CD4-positive, alpha-beta T cell treated with Interleukin-6 at 100 ng/mL for 8 hours (primary cell): ENCODE data around the gene ABCB1.
"Not testable (repeated sequence)": the region's sequence is repeated elsewhere in the genome, so short reads cannot be mapped to it uniquely, and the experiment has no call there.

ENCODE experiments used
- DNase-seq: peaks from one replicate; pipeline ENCODE4 v3.0.0-alpha.2; 2020; ENCODE audit warnings: mixed read lengths, low spot score

The ABCB1 gene

GRCh38 chr7:87574630-87575029 lies 26.1 kb downstream of the ABCB1 start:
- DNase-seq, result no peak

DNA sequence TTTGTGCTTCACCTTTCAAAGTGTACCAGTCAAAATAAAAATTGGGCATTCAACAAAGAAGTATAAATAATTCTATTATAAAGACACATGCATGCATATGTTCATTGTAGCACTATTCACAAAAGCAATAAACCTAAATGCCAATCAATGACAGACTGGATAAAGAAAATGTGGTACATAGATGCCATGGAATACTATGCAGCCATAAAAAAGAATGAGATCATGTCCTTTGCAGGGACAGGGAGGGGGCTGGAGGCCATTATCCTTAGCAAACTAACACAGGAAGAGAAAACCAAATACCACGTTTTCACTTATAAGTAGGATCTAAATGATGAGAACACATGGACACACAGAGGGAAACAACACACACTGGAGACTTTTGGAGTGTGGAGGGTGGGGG lies 28.2 kb downstream of the ABCB1 start:
- not testable (repeated sequence) for DNase-seq

DNA sequence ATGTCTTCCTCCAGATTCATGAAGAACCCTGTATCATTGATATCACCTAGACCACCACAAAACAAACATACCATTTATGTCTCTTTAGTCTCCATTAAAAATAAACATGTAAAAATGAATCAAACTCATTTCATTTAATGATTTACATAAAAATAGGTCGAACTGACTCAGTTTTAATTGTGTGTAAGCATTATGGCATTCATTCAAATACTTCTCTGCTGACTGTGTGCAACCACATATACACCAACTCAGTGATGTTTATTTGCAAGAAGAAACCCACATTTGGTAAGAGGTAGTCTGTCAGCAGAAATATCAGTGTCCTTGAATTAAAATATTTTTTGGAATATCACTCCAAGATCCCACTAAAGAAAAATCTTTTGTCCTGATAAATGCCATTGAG lies 30.5 kb downstream of the ABCB1 start:
- DNase-seq, result no peak

DNA sequence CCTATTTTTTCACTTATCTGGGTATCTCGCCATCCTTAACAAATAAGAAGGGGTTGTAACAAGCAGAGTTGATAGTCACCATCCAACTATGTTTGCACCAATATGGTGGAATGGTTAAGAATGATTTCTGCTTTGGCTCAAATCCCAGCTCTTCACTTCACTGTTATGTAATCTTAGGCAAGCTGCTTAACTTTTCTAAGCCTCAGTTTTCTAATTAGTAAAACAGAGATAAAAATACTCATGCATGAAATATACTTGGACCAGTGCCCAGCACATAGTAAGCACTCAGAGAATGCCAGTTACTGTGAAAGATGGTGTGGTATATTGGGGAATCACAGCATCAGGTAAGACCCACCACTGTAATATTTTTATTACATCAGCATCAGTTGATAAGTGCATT lies 33.6 kb downstream of the ABCB1 start:
- DNase-seq, result no peak

GRCh38 chr7:87566311-87566900 lies 34.3 kb downstream of the ABCB1 start:
- DNase-seq, result no peak

- no peak for DNase-seq
These were observed 34.8 kb downstream of the ABCB1 start for GRCh38 chr7:87565877-87566276.

DNA sequence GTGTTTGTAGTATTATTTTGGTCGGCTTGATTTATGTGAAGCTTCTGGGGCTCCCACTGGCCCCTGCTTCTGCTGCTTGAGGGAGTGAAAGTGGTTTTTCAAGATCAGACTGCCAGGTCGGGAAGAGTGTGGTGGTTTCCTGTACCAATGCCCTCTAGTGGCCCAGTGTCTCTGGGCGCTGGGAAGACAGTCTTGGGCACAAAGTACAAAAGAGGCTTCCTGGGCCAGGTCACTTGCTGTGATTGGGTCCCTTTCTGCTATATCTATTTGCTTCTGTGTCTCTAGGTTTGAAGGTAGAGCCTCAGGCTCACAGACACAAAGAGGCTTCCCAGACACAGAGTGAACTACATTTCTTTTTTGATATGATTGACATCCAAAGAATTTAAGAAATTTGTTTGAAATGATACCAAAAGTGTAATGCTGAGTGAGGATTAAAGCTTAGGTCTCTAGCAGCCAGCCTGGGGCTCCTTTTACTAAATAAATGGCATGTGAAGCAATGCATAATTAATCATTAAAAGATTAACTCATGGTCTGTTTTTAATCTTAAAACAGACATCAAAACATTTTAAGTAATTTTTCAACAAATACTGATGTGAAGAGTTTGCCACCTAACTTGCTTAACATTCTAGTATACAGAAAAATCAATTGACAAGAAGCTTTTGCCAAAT lies 36.3 kb downstream of the ABCB1 start:
- DNase-seq, result peak; percentile 18

DNA sequence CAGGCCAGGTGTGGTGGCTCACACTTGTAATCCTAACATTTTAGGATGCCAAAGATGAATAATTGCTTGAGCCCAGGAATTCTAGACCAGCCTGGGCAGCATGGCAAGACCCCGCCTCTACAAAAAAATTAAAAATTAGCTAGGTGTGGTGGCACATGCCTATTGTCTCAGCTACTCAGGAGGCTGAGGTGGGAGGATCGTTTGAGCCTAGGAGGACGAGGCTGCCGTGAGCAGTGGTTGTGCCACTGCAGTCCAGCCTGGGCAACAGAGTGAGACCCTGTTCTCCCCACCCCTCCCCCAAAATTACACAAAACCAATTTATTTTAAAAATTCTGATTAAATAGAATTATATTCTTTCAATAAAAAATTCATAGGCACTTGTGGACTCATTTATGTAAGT lies 39.0 kb downstream of the ABCB1 start:
- DNase-seq, result no peak

- DNase-seq, result no peak
These were observed 39.6 kb downstream of the ABCB1 start for GRCh38 chr7:87561102-87561501.

DNA sequence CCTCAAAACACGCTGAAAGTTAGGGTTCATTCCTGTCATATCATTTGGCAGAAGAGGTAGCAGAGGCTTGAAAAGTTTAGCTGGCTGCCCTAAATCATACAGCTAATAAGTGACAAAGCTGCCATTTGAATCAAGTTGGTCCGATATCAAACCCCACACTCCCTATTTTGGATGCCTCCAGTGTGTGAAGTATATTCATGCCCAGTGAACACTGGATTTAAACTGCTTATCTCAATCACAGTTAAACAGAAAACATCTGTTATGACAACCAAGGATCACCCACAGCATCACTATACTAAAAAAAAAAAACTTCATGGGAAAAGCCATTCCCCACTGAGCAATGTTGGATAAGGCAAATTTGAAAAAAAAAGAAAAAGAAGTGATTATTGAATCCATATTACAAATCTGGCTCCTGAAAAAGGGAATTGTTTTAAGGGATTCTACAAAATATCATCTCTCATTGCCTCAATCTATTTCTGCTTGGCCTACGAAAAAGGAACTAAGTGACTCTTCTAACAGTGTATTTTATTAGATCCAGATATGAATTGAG lies 48.3 kb downstream of the ABCB1 start:
- DNase-seq, result no peak

DNA sequence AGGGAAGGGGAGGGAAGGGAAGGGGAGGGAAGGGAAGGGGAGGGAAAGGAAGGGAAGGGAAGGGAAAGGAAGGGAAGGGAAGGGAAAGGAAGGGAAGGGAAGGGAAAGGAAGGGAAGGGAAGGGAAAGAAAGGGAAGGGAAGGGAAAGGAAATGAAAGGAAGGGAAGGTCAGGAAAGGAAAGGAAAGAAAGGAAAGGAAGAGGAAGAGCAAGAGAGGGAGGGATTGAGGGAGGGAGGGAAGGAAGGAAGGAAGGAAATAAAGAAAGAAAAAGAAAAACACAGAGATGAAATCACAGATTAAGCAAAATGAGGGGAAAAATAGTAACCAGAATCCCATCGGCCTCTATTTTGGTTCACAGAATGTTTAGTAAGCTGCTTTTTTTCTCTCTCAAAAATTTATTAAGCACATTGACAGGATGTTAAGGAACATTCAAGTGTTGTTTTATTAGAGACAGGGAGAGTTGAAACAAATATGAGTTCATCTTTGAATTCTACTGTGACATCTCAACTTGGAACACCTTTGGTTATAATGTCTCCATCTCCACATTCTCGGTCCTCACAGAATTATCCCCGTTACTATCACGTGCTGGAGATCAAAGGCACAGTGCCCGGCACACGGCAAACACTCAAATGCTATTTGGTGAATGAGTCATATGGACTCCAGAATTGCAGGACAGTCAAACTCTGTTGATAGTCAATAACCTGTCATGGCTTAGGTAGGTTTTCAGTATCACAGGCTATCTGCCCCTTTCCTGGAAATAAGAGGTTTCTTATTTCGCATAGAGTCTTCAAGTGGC lies 52.4 kb downstream of the ABCB1 start:
- no peak for DNase-seq

DNA sequence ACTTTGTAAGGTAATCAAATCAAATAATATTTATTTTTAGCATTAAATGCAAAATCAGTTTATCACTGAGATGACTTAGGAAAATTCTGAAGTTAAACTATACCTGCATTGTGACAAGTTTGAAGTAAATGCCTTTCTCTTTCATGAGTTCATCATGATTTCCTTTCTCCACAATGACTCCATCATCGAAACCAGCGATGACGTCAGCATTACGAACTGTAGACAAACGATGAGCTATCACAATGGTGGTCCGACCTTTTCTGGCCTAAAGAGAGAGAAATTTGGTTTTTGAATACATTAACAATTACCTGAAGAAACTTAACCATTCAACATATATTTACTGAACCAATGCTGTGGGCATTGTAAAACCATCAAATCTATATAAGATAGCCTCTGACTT lies 54.9 kb downstream of the ABCB1 start:
- DNase-seq, result no peak

GRCh38 chr7:87543623-87544022 lies 57.1 kb downstream of the ABCB1 start:
- no peak for DNase-seq

DNA sequence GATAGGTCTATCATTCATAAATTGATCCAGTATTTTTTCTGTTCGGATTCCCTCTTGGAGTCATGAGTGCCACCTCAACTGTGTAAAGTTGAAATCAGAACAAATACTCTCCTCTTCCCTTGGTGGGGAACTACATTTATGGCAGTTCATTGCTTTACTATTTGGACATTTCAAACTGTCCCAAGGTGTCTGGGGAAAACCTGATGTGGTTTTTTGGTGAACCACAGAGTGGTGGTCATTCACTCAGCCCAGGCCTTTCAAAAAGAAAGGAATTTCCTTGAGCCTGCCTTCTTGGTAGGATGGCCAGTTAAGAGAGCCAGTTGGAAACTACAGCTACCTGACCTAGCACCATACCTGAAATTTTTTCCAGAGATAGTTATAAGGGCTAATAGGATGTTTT lies 59.0 kb downstream of the ABCB1 start:
- DNase-seq, result no peak

- DNase-seq, result no peak
These were observed 62.6 kb downstream of the ABCB1 start for GRCh38 chr7:87538052-87538451.

DNA sequence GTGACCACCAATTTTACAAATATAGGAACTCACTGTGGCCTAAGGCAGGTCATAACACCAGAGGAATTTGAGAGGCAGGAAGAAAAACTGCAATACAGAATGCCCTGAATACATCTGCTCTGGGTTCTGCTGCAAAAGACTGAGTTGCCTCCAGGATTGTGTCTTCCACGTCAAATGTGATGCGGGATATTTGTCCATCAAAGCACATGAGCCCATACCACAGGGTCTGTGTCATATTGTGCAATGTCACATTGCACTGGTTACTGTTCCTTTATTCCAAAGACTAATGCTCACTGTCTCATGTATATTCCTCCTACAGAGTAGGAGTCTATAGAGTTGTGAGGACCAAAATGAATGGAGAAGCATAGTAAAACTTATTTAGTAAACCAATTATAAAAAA lies 66.6 kb downstream of the ABCB1 start:
- no peak for DNase-seq

DNA sequence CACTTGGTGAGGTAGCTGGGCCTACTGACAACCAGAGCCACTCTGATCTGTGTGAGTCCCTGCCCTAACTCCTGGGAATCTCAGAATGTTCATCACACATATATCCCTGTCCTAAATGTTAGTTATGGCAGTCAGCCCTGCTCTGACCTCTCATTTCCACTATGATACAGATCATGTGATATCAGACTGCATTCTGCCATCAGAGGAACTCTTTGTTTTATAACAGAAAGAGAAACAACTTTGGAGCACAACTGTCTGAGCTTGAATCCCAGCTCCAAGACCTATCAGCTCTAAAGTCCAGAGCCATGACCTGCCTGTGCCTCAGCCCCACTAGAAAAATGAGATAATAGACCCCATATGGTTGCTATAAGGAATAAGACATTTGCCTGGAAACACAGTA lies 70.6 kb downstream of the ABCB1 start:
- DNase-seq, result no peak

DNA sequence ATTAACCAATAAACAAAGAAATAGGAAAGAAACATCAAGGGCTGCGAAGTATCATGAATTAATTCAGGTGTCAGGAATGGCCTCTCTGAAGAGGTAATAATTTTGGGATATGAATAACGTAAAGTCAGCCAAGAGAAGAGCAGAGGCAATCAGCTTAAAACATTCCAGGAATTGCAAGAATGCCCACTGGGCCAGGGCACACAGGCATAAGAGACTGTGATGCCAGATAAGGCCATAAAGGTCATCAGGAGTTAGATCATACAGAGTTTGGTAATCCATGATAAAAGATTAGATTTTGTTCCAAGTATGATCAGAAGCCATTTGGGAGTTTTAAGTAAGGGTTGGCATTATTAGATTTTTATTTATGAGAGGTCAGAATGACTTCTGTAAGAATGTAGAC lies 72.0 kb downstream of the ABCB1 start:
- no peak for DNase-seq

DNA sequence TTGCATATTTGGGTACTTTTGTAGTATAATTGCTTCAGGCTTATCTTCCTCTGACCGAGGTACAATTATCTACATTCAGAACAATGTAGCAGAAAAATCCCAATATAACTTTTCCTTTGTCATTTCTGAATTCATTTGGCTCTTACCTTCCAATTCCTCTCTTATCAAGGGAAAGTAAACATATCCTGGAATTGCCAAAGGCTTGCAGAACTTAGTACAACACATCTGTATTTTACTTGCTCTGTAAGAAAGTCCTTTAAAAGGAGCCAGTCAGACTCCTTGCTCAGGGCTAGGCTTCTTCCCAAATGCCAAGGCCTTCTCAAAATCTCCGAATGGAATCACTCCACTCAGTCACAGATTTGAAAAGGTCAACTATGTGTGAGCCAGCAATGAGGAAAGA lies 81.9 kb downstream of the ABCB1 start:
- no peak for DNase-seq

- no peak for DNase-seq
These were observed 82.8 kb downstream of the ABCB1 start for GRCh38 chr7:87517891-87518290.

DNA sequence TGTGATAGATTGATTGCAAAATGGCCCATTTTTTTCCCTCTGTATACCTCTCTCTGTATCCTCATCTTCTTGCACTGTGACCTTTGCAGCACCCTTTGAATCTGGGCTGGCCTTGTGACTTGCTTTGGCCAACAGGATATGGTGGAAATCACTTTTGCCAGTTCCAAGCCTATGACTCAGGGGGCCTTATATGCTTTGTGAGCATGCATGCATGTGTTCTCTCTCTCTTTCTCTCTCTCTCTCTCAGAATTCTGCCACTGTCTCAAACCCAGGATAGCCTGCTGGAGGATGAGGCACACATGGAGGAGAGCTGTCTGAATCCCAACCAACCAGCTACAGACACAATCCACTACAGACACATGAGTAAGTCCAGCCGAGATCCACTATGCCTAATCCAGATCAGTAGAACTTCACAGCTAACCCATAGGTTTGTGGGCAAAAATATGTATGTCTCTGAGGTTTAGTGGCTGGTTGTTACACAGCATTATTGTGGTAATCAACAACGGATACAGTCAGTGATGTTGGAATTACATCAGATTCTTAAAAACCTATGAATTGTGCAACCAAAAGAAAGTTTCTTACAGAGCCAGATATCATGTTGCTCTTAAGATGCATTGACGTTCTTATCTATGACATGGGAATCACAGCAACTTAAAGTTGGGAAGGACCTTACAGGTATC lies 83.4 kb downstream of the ABCB1 start:
- no peak for DNase-seq

GRCh38 chr7:87513735-87514335 lies 86.8 kb downstream of the ABCB1 start:
- no peak for DNase-seq
